Activated CD8-positive, alpha-beta memory T cell treated with anti-CD3 and anti-CD28 coated beads, Interleukin-2, amount 50 U/mL, for 48 hours (primary cell): ENCODE results near the gene LTK.

Experiments used
- DNase-seq: peaks from one replicate; pipeline ENCODE4 v3.0.0-alpha.2; 2020

Gene LTK

GRCh38 chr15:41495736-41496599 lies 17.7 kb downstream of the LTK start:
- no peak for DNase-seq

DNA sequence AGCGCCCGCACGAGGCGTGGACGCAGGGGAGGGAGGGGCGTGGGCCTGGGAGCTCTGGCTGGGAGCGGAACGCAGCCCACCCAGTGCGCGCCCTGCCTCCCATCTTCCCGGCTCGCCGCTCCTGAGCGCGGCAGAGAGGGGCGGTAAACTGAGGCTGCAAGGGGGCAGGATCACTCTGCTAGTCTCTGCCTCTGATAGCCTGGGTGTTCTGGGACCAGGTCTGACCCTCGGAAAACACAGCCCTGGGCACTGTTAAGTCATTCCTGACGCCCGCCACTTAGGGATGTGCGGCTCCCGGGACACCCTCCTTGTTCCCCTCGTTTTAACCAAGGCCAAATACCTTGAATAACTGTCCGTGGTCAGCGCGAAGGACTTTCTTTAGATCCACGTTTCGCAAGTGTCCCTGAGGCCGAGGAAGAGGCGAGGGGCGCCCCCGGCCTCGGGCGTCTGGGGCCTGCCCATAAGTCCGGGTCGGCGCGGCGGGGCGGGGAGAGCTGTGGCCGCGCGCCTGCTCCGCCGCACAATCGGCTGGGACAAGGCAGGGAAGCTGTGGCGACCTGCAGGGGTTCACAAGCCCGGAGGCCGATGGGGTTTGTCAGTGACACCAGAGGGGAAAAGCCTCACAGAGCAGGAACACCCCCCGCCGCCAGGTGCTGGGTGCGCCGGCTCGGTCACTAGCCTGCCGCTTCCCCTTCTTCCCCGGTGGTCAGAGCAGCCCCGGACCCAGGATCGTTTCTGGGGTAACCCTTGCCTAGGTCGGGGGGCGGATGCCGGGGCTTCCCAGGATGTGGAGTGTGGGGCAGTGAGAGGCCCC lies 18.5 kb downstream of the LTK start:
- DNase-seq = peak; percentile 71

- DNase-seq = peak; percentile 79
Measured at GRCh38 chr15:41494190-41494921, 19.3 kb downstream of the LTK start.

- DNase-seq = no peak
Measured at GRCh38 chr15:41493902-41494189, 19.8 kb downstream of the LTK start.

DNA sequence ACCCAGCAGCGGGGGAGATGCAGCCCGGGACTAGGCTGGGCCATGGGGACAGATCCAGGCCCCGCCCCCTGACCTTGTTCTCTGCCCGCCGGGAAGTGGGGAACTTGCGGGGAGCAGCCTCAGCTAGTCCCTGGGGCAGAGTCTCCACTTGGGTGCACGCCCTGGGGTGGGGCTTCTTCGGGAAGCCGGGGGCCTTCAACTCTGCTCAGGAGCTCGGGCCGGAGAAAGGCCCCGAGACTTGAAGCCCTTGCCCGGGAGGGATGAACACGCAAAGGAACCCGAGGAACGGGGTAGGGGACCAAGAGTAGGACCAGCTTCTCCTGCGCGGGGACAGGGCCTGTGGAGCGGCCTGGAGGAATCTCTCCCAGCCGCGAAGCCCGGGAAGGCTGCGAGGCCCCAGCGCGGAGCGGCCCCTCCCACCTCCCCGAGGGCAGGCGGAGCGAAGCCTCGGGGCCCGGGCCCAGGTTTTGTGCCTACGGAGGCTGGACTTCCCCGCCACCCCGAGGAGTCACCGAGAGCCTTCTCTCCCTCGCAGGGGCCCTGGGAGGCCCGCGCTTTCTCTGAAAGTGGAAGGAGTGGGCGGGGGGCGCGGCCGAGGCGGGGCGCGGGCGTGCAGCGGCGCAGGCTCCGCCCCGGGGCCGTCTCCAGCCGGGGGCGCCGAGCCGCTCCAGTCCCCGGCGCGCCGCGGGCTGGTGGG lies 20.3 kb downstream of the LTK start, which contains the start of gene ITPKA:
Gene ITPKA (plus strand): TSS at position 670 of the 697 bp plus-strand sequence. CDS start 54 bp downstream, outside the sequence.
- DNase-seq = peak; percentile 94

DNA sequence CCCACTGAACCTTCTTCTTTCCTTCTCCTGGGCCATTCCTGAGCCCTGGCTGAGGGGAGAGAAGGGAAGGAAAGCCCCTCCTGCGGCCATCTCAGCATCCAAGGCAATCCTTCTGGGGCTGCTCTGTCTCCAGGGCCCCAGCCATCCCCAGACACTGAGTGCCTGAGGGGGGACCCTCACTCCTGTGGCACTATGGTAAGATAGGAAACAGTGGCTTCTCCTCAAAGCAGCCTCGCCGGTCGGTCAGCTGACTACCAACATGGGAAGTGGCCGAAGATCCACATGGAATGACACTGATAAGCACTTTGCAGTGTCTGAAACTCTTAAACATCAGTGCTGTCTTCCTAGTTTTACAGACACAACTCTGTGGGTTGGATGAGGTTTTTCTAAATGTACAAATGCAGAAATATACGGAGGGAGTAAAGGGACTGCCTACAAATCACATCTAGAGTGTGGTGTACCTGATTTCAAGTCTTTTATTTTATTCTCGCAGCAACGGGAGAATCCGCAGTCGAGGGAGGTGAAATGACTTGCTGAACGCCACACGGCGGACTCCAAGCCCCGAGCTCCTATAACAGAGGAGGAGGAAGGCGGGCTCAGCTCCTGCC lies 20.9 kb downstream of the LTK start:
- no peak for DNase-seq

DNA sequence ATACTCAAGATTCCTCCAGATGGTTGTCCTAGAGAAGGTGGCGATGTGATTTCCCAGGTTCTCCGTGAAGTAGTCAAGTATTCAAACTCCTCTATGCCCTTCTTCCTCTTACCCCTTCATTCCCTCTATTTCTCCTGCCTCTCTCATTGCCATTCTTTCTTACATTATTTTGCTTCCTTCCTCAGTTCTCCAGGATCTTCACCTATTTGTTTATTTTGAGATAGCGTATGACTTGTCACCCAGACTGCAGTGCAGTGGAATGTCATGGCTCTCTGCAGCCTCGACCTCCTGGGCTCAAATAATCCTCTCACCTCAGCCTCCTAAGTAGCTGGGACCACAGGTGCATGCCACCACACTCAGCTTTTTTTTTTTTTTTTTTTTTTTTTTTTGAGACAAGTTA lies 21.7 kb downstream of the LTK start:
- DNase-seq = no peak

DNA sequence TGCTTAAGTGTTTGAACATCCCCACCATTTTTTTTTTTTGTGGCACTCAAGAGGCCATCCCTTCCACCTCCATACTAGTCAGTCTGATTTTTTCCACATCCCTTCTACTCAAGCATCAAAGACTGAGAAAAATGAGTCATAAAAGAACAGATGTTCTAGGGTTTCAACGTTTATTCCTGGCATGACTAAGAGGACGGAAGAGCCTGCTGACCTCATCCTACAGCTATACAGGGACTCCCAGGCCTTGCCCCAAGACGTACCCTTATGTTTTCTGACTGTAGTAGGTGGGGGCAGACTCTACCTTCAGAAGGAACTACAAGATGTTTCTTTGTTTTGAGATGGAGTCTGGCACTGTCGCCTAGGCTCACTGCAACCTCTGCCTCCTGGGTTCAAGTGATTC lies 23.3 kb downstream of the LTK start:
- DNase-seq = no peak

DNA sequence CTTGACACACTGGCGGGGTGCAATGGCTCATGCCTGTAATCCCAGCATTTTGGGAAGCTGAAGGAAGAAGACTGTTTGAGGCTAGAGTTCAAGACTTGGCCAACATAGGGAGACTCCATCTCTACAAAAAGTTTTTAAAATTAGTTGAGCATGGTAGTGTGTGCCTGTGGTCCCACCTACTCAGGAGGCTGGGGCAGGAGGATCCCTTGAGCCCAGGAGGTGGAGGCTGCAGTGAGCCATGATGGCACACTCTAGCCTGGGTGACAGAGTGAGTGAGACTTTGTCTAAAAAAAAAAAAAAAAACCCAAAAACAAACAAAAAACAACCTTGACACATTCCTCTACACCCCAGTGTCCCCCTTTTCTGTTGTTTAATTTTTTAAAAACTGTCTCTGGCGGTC lies 24.0 kb downstream of the LTK start:
- DNase-seq = no peak

- peak; percentile 85 for DNase-seq
Measured at GRCh38 chr15:41487802-41488201, 25.8 kb downstream of the LTK start.

DNA sequence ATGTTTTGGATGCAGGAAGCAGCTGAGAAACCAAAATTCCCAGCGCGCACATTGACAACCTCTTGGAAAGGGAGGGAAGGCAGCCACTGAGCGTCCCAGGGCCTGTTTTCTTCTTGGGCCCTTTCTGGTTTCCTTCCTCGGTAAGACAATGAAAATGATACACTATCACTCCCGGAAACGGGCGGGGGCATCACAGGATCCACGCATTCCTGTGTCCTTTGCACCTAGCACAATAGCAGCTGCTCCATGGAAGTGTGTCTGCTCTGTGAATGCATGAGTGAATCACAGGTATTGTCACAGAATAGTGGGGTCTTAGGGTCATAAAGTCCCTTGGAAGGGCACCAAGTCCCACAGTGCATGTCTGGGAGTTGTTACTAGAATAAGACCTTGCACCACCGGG lies 26.2 kb downstream of the LTK start:
- no peak for DNase-seq

- no peak for DNase-seq
Measured at GRCh38 chr15:41486286-41486685, 27.3 kb downstream of the LTK start.

GRCh38 chr15:41484937-41485625 lies 28.5 kb downstream of the LTK start:
- no peak for DNase-seq

- DNase-seq = no peak
Measured at GRCh38 chr15:41483519-41483918, 30.1 kb downstream of the LTK start.

DNA sequence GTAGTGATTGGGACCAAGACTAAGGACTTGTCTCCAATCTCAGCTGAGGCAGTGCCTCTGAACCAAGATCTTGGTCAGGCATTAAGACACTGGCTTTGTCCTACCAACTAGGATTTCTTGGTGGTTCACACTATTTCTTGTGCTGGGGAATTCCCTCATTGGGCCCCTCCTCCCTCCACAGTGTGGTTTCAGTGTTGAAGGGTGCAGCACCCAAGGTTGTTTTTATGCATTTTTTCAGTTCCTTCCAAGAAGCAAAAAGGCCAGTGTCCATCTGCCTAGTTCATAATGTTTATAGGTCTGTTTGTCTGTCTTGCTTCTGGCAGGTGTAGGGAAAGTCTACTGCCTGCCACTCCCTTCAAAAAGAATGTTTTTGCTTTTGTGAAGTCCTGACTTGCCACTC lies 30.5 kb downstream of the LTK start:
- no peak for DNase-seq

DNA sequence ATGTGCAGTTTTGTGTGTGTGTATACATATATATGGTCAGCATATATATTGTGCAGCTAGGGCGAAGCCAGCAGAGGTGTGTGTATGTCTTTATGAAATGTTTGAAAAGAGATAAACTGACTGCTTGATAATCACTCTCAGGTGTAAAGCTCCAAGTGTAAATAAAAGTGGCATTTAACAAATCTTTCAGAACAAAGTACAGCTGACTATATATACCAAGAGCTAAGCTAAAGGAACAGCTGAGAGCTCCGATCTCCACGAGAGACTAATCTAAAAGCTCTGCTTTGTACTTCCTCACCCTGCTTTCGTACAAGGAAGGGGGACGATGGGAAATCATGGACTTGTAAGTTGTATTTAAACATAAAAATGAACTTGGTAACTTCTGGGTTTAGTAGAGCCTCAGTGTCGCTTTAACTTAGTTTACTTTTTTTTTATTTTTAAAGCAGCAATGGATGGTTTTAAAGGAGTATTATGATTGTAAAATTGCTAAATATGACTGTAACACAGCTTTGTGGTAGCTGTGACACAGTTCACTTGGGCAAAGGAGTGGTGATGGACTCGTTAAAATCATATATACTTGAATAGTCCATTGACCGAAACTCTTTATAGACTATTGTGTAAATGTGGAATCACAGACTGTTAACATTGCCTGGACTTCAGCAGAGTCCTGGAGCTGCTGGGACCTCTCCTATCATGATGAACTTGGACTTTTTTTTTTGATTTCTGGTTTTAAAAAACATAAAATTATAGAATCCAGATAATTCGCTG lies 31.3 kb downstream of the LTK start:
- DNase-seq = no peak

- no peak for DNase-seq
Measured at GRCh38 chr15:41480396-41481140, 33.1 kb downstream of the LTK start.

DNA sequence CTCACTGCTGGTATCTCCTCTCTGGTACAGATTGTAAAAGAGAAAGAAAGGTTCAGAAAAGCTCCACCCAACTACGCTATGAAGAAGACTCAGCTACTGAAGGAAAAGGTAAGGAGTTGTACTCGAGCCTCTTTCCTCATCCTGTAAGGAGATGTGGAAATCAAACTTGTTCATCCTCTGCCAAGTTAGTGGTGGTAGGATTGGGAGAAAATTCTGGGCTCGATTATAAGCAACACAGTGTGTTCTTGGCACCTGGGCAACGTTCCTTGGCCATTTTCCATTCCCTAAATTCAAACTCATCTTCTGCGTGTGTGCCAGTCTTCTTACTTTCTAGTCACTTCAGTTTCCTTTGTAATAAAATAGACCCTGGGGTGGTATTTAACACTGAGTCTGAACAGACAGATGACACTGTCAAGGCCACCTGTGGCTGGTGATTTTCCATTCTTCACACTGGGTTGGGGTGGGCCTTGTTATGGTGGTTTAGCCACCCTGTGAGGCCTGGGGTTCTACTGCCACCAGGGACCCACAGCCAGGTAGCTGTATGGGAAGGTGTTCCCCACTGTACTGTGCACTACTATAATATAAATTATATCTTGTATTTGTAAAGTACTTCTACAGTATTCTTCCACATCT lies 37.1 kb downstream of the LTK start:
- no peak for DNase-seq

- no peak for DNase-seq
Measured at GRCh38 chr15:41474941-41475340, 38.7 kb downstream of the LTK start.

DNA sequence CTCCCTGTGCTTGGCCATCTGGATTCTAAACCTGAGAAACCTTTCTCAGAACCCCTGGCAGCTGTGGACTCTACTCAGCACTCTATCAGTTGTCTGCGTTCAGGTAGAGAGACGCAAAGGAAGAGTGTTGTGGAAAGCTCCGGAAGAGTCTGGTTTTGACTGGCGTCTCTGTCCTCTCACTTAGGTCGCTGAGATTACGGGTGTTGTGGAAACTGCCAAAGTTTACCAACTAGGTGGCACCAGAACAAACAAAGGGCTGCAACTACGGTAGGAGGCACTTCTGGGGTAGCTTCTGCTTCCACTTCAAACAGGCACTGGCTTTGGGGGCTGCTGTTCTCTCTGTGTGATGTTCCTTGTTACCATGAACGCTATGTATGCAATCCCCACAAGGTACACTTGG lies 39.2 kb downstream of the LTK start:
- no peak for DNase-seq
